Measurements from ENCODE around the gene CNOT6L.

Gene CNOT6L

GRCh38 chr4:77826275-77826674 lies 7.1 kb upstream of the CNOT6L start:
- no peak overlapping the region for H3K27ac ChIP-seq
- POLR2A ChIA-PET (ENCODE audit: low non-redundant PET): no interaction called here
- CTCF ChIA-PET: interaction anchor here (0.6 kb wide), 1 partner anchor 48 kb away, joined by 4 read pairs; no protein-coding TSS in a partner anchor
- TF ChIP-seq CTCF (conservative IDR thresholded peaks at IDR 0.05; ENCODE audit: low read depth): no peak
- no peak for DNase-seq (ENCODE audit: low spot score)

- CTCF ChIA-PET: no interaction called here
- no peak overlapping the region for H3K27ac ChIP-seq
- no peak for DNase-seq (ENCODE audit: low spot score)
- POLR2A ChIA-PET (ENCODE audit: low non-redundant PET): no interaction called here
- no peak for TF ChIP-seq CTCF (conservative IDR thresholded peaks at IDR 0.05; ENCODE audit: low read depth)
These were observed 2.6 kb upstream of the CNOT6L start for GRCh38 chr4:77821775-77822174.

- CTCF ChIA-PET: interaction anchor here (1.0 to 1.4 kb wide), 2 partner anchors 41 to 355 kb away, joined by 6 read pairs; partner anchors contain the start of gene MRPL1
These were observed 1.7 kb upstream of the CNOT6L start for GRCh38 chr4:77820649-77821561.

GRCh38 chr4:77819843-77820648 lies 878 bp upstream of the CNOT6L start:
- DNase-seq (ENCODE audit: low spot score): peak; percentile 93
- no peak for TF ChIP-seq CTCF (conservative IDR thresholded peaks at IDR 0.05; ENCODE audit: low read depth)
- CTCF ChIA-PET: interaction anchor here (0.8 to 1.4 kb wide), 3 partner anchors 42 to 1135 kb away, joined by 3 to 6 read pairs (median 6); partner anchors contain the start of gene MRPL1
- peak overlapping the region; percentile 95 for H3K27ac ChIP-seq
- POLR2A ChIA-PET (ENCODE audit: low non-redundant PET): interaction anchor here (0.5 to 1.9 kb wide), 4 partner anchors 13 to 42 kb away, joined by 3 to 8 read pairs (median 4); partner anchors contain the start of gene MRPL1

More at GRCh38 chr4:77820649-77821561, 1.7 kb upstream of the CNOT6L start:
- no peak for TF ChIP-seq CTCF (conservative IDR thresholded peaks at IDR 0.05; ENCODE audit: low read depth)
- POLR2A ChIA-PET (ENCODE audit: low non-redundant PET): interaction anchor here (0.5 to 1.9 kb wide), 2 partner anchors 38 to 41 kb away, joined by 3 to 8 read pairs; partner anchors contain the start of gene MRPL1
- H3K27ac ChIP-seq: peak overlapping the region; percentile 95
- peak; percentile 14 for DNase-seq (ENCODE audit: low spot score)

- CTCF ChIA-PET: interaction anchor here (0.8 to 1.4 kb wide), 2 partner anchors 43 to 1136 kb away, joined by 3 to 6 read pairs; partner anchors contain the start of gene MRPL1
- no peak for TF ChIP-seq CTCF (conservative IDR thresholded peaks at IDR 0.05; ENCODE audit: low read depth)
These were observed 255 bp upstream of the CNOT6L start for GRCh38 chr4:77819404-77819842.

More at GRCh38 chr4:77819404-77819842, 255 bp upstream of the CNOT6L start:
- peak; percentile 29 for DNase-seq (ENCODE audit: low spot score)
- peak overlapping the region; percentile 95 for H3K27ac ChIP-seq
- POLR2A ChIA-PET (ENCODE audit: low non-redundant PET): interaction anchor here (0.6 to 1.9 kb wide), 3 partner anchors 14 to 281 kb away, joined by 3 to 8 read pairs (median 5); partner anchors contain the start of gene MRPL1

Data from RWPE1 (cell line).